ENCODE results near the gene EXD2. TPM values are rescaled to one million over a fixed set of nuclear protein-coding genes. Genes with fewer than 3 reads are reported as not detected.

Gene EXD2
- total RNA-seq, 1 experiment from 2014 or later = 26.2 TPM

- Mint-ChIP-seq H3K36me3 (no peaks in the 10 kb centered on the region), H3K27ac (no peak overlapping the region), H3K4me3 (no peak overlapping the region), H3K27me3 (ENCODE audit: low read depth) (no peaks in the 10 kb centered on the region), H3K4me1 (peaks cover 8% of the 10 kb centered on the region), H3K9me3 (no peaks in the 10 kb centered on the region)
- DNase-seq (ENCODE audit: low spot score) (no peak), ATAC-seq (no peak)
- ChIA-PET POLR2A (no interaction called here), CTCF (interaction anchor here (1.3 to 1.4 kb wide), 2 partner anchors 43 to 61 kb away, joined by 4 read pairs; no protein-coding TSS in a partner anchor)
- TF ChIP-seq ZNF416 (CRISPR knock-in tag; IDR thresholded peaks at IDR 0.05) (no peak), GTF2I (CRISPR knock-in tag; conservative IDR thresholded peaks at IDR 0.05) (no peak), TEAD1 (CRISPR knock-in tag; IDR thresholded peaks at IDR 0.05) (no peak), SMAD3 (CRISPR knock-in tag; IDR thresholded peaks at IDR 0.05; ENCODE audit: borderline replicate concordance) (no peak), E2F4 (CRISPR knock-in tag; IDR thresholded peaks at IDR 0.05; ENCODE audit: borderline replicate concordance, low read depth) (no peak), JUN (CRISPR knock-in tag; IDR thresholded peaks at IDR 0.05) (no peak), NR3C1 (CRISPR knock-in tag; conservative IDR thresholded peaks at IDR 0.05; ENCODE audit: low read depth) (no peak), GRHL2 (CRISPR knock-in tag; IDR thresholded peaks at IDR 0.05; ENCODE audit: insufficient replicate concordance, severe bottlenecking) (no peak), ATF2 (CRISPR knock-in tag; IDR thresholded peaks at IDR 0.05; ENCODE audit: borderline replicate concordance, low read depth) (no peak), ZNF512 (CRISPR knock-in tag; IDR thresholded peaks at IDR 0.05; ENCODE audit: borderline replicate concordance) (no peak), GABPB1 (CRISPR knock-in tag; IDR thresholded peaks at IDR 0.05) (no peak), NFYB (CRISPR knock-in tag; conservative IDR thresholded peaks at IDR 0.05; ENCODE audit: low read depth) (no peak), TCF7 (CRISPR knock-in tag; IDR thresholded peaks at IDR 0.05; ENCODE audit: low read depth) (no peak), ZNF232 (CRISPR knock-in tag; IDR thresholded peaks at IDR 0.05) (no peak), TEAD4 (CRISPR knock-in tag; IDR thresholded peaks at IDR 0.05) (no peak)
- TF ChIP-seq, protein P1, sequence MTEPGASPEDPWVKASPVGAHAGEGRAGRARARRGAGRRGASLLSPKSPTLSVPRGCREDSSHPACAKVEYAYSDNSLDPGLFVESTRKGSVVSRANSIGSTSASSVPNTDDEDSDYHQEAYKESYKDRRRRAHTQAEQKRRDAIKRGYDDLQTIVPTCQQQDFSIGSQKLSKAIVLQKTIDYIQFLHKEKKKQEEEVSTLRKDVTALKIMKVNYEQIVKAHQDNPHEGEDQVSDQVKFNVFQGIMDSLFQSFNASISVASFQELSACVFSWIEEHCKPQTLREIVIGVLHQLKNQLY (CRISPR knock-in tag; IDR thresholded peaks at IDR 0.05) = no peak
Measured at GRCh38 chr14:69285661-69286255, 94.5 kb downstream of the EXD2 start.

GRCh38 chr14:69287098-69288010 lies 96.1 kb downstream of the EXD2 start:
- ATAC-seq (peak; percentile 70), DNase-seq (ENCODE audit: low spot score) (no peak)
- no peaks in the 10 kb centered on the region for H3K36me3 Mint-ChIP-seq
- H3K4me1 Mint-ChIP-seq = peaks cover 8% of the 10 kb centered on the region
- ChIA-PET POLR2A (interaction anchor here (0.6 kb wide), 1 partner anchor 159 kb away, joined by 7 read pairs; no protein-coding TSS in a partner anchor), CTCF (interaction anchor here (0.7 to 2.4 kb wide), 41 partner anchors 9 to 188 kb away, joined by 3 to 37 read pairs (median 4); partner anchors contain the start of gene GALNT16)
- no peaks in the 10 kb centered on the region for H3K27me3 Mint-ChIP-seq (ENCODE audit: low read depth)
- H3K9me3 Mint-ChIP-seq = no peaks in the 10 kb centered on the region
- no peak overlapping the region for H3K4me3 Mint-ChIP-seq
- no peak overlapping the region for H3K27ac Mint-ChIP-seq
- no peak for TF ChIP-seq TEAD1 (CRISPR knock-in tag; IDR thresholded peaks at IDR 0.05)
- TF ChIP-seq, protein P2, sequence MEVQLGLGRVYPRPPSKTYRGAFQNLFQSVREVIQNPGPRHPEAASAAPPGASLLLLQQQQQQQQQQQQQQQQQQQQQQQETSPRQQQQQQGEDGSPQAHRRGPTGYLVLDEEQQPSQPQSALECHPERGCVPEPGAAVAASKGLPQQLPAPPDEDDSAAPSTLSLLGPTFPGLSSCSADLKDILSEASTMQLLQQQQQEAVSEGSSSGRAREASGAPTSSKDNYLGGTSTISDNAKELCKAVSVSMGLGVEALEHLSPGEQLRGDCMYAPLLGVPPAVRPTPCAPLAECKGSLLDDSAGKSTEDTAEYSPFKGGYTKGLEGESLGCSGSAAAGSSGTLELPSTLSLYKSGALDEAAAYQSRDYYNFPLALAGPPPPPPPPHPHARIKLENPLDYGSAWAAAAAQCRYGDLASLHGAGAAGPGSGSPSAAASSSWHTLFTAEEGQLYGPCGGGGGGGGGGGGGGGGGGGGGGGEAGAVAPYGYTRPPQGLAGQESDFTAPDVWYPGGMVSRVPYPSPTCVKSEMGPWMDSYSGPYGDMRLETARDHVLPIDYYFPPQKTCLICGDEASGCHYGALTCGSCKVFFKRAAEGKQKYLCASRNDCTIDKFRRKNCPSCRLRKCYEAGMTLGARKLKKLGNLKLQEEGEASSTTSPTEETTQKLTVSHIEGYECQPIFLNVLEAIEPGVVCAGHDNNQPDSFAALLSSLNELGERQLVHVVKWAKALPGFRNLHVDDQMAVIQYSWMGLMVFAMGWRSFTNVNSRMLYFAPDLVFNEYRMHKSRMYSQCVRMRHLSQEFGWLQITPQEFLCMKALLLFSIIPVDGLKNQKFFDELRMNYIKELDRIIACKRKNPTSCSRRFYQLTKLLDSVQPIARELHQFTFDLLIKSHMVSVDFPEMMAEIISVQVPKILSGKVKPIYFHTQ (CRISPR knock-in tag; IDR thresholded peaks at IDR 0.05) = no peak
- TF ChIP-seq IRF2 (CRISPR knock-in tag; IDR thresholded peaks at IDR 0.05; ENCODE audit: borderline replicate concordance, low read depth) = no peak
- TF ChIP-seq TEAD4 (CRISPR knock-in tag; IDR thresholded peaks at IDR 0.05) = no peak
- no peak for TF ChIP-seq FOXP1 (CRISPR knock-in tag; IDR thresholded peaks at IDR 0.05; ENCODE audit: borderline replicate concordance)
- no peak for TF ChIP-seq ZNF138 (CRISPR knock-in tag; conservative IDR thresholded peaks at IDR 0.05)
- TF ChIP-seq, protein P3, sequence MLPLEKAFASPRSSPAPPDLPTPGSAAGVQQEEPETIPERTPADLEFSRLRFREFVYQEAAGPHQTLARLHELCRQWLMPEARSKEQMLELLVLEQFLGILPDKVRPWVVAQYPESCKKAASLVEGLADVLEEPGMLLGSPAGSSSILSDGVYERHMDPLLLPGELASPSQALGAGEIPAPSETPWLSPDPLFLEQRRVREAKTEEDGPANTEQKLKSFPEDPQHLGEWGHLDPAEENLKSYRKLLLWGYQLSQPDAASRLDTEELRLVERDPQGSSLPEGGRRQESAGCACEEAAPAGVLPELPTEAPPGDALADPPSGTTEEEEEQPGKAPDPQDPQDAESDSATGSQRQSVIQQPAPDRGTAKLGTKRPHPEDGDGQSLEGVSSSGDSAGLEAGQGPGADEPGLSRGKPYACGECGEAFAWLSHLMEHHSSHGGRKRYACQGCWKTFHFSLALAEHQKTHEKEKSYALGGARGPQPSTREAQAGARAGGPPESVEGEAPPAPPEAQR (CRISPR knock-in tag; IDR thresholded peaks at IDR 0.05) = no peak
- TF ChIP-seq GTF2I (CRISPR knock-in tag; conservative IDR thresholded peaks at IDR 0.05) = no peak
- TF ChIP-seq CREM (CRISPR knock-in tag; IDR thresholded peaks at IDR 0.05) = no peak
- no peak for TF ChIP-seq CDX4 (CRISPR knock-in tag; IDR thresholded peaks at IDR 0.05; ENCODE audit: borderline replicate concordance)
